ENCODE data around the gene ASPHD1.

GRCh38 chr16:29871822-29872546, 28.3 kb upstream of the ASPHD1 start:
- TF ChIP-seq POLR2AphosphoS5 (IDR thresholded peaks at IDR 0.05) (no peak), CTCF (IDR thresholded peaks at IDR 0.05) (no peak), EP300 (IDR thresholded peaks at IDR 0.05) (no peak)

All from suprapubic skin (tissue), 4 donors.